Endothelial cell of umbilical vein (primary cell): ENCODE data around the gene ATCAY. TPM values are rescaled to one million over a fixed set of nuclear protein-coding genes. Genes with fewer than 3 reads are reported as not detected.

ENCODE experiments used
- BruUV-seq: library from RNA; stranded (reverse); fragments of 400-500 nt; replicated peaks from 2 replicates; lab custom pipeline; 2021; lab: Mats Ljungman, UMichigan
- CTCF ChIA-PET: fragments of 300-600, 350-600 bp; sonication (Branson Sonifier 250); formaldehyde crosslinking; loops from one replicate; lab custom pipeline; 2021; ENCODE audit warnings: antibody characterized with exemption, inconsistent platforms; lab: Charles Lee
- POLR2A ChIA-PET: fragments of 300-600, 350-600 bp; sonication (Branson Sonifier 250); formaldehyde crosslinking; loops from one replicate; lab custom pipeline; 2021; ENCODE audit warnings: antibody characterized with exemption, inconsistent platforms; lab: Charles Lee
- DNase-seq: peaks from one replicate; pipeline ENCODE4 v3.0.0-alpha.2; 2011; ENCODE audit warnings: low read depth, low spot score
- FAIRE-seq: peaks from 2 replicates; lab custom pipeline; 2011; peaks lifted over from hg19 to GRCh38; lab: Jason Lieb, UNC
- H2AFZ ChIP-seq: 2 replicates; pipeline ENCODE4 v1.6.0; 2012; ENCODE audit warnings: low read depth, low read length, control low read depth, inconsistent platforms
- H3K27ac ChIP-seq: 2 replicates; pipeline ENCODE4 v1.5.1; 2011; ENCODE audit warnings: low read depth, mild to moderate bottlenecking, control low read depth, low read length, moderate library complexity; ENCODE audit not compliant: insufficient read depth
- H3K27me3 ChIP-seq, 2 experiments: 2 replicates each; pipeline versions ENCODE4 v1.6.0 to v1.6.1; 2011; ENCODE audit warnings: low read length in 2 of 2, mixed read lengths in 1 of 2; ENCODE audit not compliant: control insufficient read depth in 2 of 2, insufficient read depth in 2 of 2
- H3K36me3 ChIP-seq, 2 experiments: 2 replicates in 1 of 2; 3 replicates in 1 of 2; pipeline ENCODE4 v1.5.1; 2011; ENCODE audit warnings: low read length in 2 of 2, mild to moderate bottlenecking in 1 of 2, moderate library complexity in 1 of 2; ENCODE audit not compliant: control insufficient read depth in 2 of 2, insufficient read depth in 2 of 2; ENCODE audit errors: extremely low read depth in 1 of 2
- H3K4me1 ChIP-seq: 3 replicates; pipeline ENCODE4 v1.5.1; 2011; ENCODE audit warnings: mild to moderate bottlenecking, low read length; ENCODE audit not compliant: control insufficient read depth, insufficient read depth; ENCODE audit errors: extremely low read depth
- H3K4me2 ChIP-seq: 2 replicates; pipeline ENCODE4 v1.6.1; 2011; ENCODE audit warnings: low read length, control low read depth, mixed read lengths; ENCODE audit not compliant: insufficient read depth
- H3K4me3 ChIP-seq, 3 experiments: fragments of 200-600 bp in 1 of 3; sonication (generic), shearing (Covaris generic) in 1 of 3; replicated peaks in 1 of 3; 2 replicates each; pipeline ENCODE4 v1.5.1; 2011 to 2016; ENCODE audit warnings: control low read depth in 3 of 3, low read length in 3 of 3, mild to moderate bottlenecking in 2 of 3, inconsistent platforms in 1 of 3, low read depth in 1 of 3, moderate library complexity in 1 of 3; ENCODE audit not compliant: insufficient read depth in 1 of 3
- H3K79me2 ChIP-seq: 2 replicates; pipeline ENCODE4 v1.6.0; 2012; ENCODE audit warnings: low read length, inconsistent platforms; ENCODE audit not compliant: control insufficient read depth, insufficient read depth
- H3K9ac ChIP-seq: replicated peaks from 2 replicates; pipeline ENCODE3; 2011; ENCODE audit warnings: low read length, control low read depth; ENCODE audit not compliant: insufficient read depth; ENCODE audit errors: extremely low read depth
- H3K9me1 ChIP-seq: replicated peaks from 3 replicates; pipeline ENCODE4 v1.6.0; 2011; ENCODE audit warnings: mild to moderate bottlenecking, low read length; ENCODE audit not compliant: control insufficient read depth, insufficient read depth; ENCODE audit errors: extremely low read depth
- H3K9me3 ChIP-seq: replicated peaks from 2 replicates; pipeline ENCODE4 v1.5.1; 2012; ENCODE audit warnings: low read length, inconsistent platforms; ENCODE audit not compliant: control insufficient read depth, insufficient read depth
- H4K20me1 ChIP-seq: replicated peaks from 2 replicates; pipeline ENCODE3; 2011; ENCODE audit warnings: mild to moderate bottlenecking, low read length; ENCODE audit not compliant: control insufficient read depth, insufficient read depth; ENCODE audit errors: extremely low read depth
- CTCF ChIP-seq, 2 donors: IDR thresholded peaks; 1 replicate in 1 of 2; 2 replicates in 1 of 2; pipeline ENCODE4 v1.5.1; 2011; ENCODE audit warnings: low read length in 2 of 2, mild to moderate bottlenecking in 2 of 2, moderate library complexity in 2 of 2, control low read depth in 1 of 2, inconsistent platforms in 1 of 2, low read depth in 1 of 2; ENCODE audit not compliant: insufficient read depth in 1 of 2; ENCODE audit errors: extremely low read depth in 1 of 2
- EZH2 ChIP-seq: IDR thresholded peaks from 2 replicates; pipeline ENCODE4 v1.6.1; 2012; ENCODE audit warnings: borderline replicate concordance, low read depth, mild to moderate bottlenecking, moderate library complexity, low read length, inconsistent platforms; ENCODE audit not compliant: severe bottlenecking
- FOS ChIP-seq: IDR thresholded peaks from 2 replicates; pipeline ENCODE4 v1.6.1; 2011; ENCODE audit warnings: mild to moderate bottlenecking, low read length, moderate library complexity, borderline replicate concordance; ENCODE audit not compliant: insufficient read depth
- GATA2 ChIP-seq: IDR thresholded peaks from 2 replicates; pipeline ENCODE4 v1.7.0; 2011; ENCODE audit warnings: low read depth, mild to moderate bottlenecking, moderate library complexity, mixed read lengths, low read length; ENCODE audit not compliant: insufficient read length, insufficient read depth
- JUN ChIP-seq: IDR thresholded peaks from 2 replicates; pipeline ENCODE4 v1.6.1; 2011; ENCODE audit warnings: borderline replicate concordance, low read depth; ENCODE audit not compliant: insufficient read length, insufficient read depth
- MAX ChIP-seq: IDR thresholded peaks from 2 replicates; pipeline ENCODE4 v1.6.1; 2011; ENCODE audit not compliant: insufficient read depth, insufficient read length
- MYC ChIP-seq: IDR thresholded peaks from one replicate; pipeline ENCODE4 v1.6.1; 2011; ENCODE audit warnings: mild to moderate bottlenecking, low read depth, low read length
- POLR2A ChIP-seq: IDR thresholded peaks from 2 replicates; pipeline ENCODE4 v1.6.1; 2012; ENCODE audit warnings: low read depth, mild to moderate bottlenecking, control low read depth, low read length
- POLR2AphosphoS5 ChIP-seq: IDR thresholded peaks from 2 replicates; pipeline ENCODE4 v1.6.1; 2012; ENCODE audit warnings: low read depth, mild to moderate bottlenecking, control low read depth, low read length, moderate library complexity; ENCODE audit not compliant: insufficient read depth
- dilution Hi-C: fragments of 300-500 bp; cut with MboI; formaldehyde crosslinking; loops from one replicate; pipeline ENCODE4 v1.15.0; 2019; ENCODE audit warnings: low sequenced_read_pairs; ENCODE audit not compliant: extremely low pct_ligation_motif_present
- intact Hi-C: fragments of 100-400 bp; cut with micrococcal nuclease; formaldehyde crosslinking; loops from one replicate; pipeline ENCODE4 v1.10.0; 2022
- polyA plus RNA-seq, 4 experiments: library from polyadenylated mRNA; depleted of rRNA in 3 of 4; stranded (reverse) in 3 of 4; unstranded in 1 of 4; fragments of >200 nt; gene quantifications; 2 replicates each; pipeline versions ENCODE4 v1.2.1 to v1.2.3, GENCODE V29; 2011 to 2012; ENCODE audit warnings: missing spikeins in 1 of 4
- total RNA-seq: library from RNA; stranded (reverse); gene quantifications from 2 replicates; pipeline ENCODE4 v1.2.3, GENCODE V29; 2021

Gene ATCAY
- total and polyA plus RNA-seq, 2 donors (not counting 3 experiments of a cell fraction or from before 2014, with no cell fraction given): 0.03 TPM; not detected in 1

GRCh38 chr19:3970313-3970807 lies 89.9 kb downstream of the ATCAY start:
- H3K9ac ChIP-seq: peak overlapping the region; percentile 98
- H3K79me2 ChIP-seq: peaks cover 45% of the 10 kb centered on the region
- intact Hi-C loops: no loop called here
- peak overlapping the region; percentile 92 for H3K27ac ChIP-seq
- dilution Hi-C loops: no loop called here
- peak overlapping the region; percentile 75 for H3K4me2 ChIP-seq
- no peaks in the 10 kb centered on the region for H4K20me1 ChIP-seq
- H2AFZ ChIP-seq: no peak overlapping the region
- ChIA-PET CTCF (interaction anchor here (1.0 to 2.2 kb wide), 4 partner anchors 14 to 17 kb away, joined by 4 to 34 read pairs (median 8); partner anchors contain the start of gene EEF2), POLR2A (interaction anchor here (1.0 to 4.9 kb wide), 3 partner anchors 10 to 17 kb away, joined by 3 to 82 read pairs (median 3); partner anchors contain the start of gene EEF2)
- no peak for DNase-seq
- no peak for FAIRE-seq
- H3K27me3 ChIP-seq: no peaks in the 10 kb centered on the region
- H3K9me1 ChIP-seq: no peaks in the 10 kb centered on the region
- no peaks in the 10 kb centered on the region for H3K9me3 ChIP-seq
- peaks cover 23% of the 10 kb centered on the region for H3K4me1 ChIP-seq
- peak overlapping the region; percentile 79 to 93 (median 86) for H3K4me3 ChIP-seq
- peaks cover 8 to 22% of the 10 kb centered on the region in 2 experiments for H3K36me3 ChIP-seq
- TF ChIP-seq POLR2AphosphoS5 (no peak), JUN (no peak), GATA2 (no peak), MYC (no peak), POLR2A (no peak), FOS (no peak), MAX (no peak), CTCF (IDR thresholded peaks at IDR 0.05; ENCODE audit: extremely low read depth in 1 of 2, insufficient read depth in 1 of 2, low read depth in 1 of 2, low read length in 2 of 2) (no peak), EZH2 (no peak)
- no TSS peak for BruUV-seq
